HepG2 (cell line): Measurements from ENCODE around the gene FASTK. TPM values are rescaled to one million over a fixed set of nuclear protein-coding genes. Genes with fewer than 3 reads are reported as not detected.
A peak's percentile ranks its signal among the peaks of the same experiment; 100 is the strongest.

Source experiments
- BCL6 ChIP-seq: IDR thresholded peaks from 2 replicates; pipeline ENCODE4 v1.6.1; 2016; ENCODE audit warnings: missing genetic modification reagents, missing compliant biosample characterization
- DMAP1 ChIP-seq: IDR thresholded peaks from 2 replicates; pipeline ENCODE4 v1.6.1; 2016
- FOSL2 ChIP-seq: sonication (generic); formaldehyde crosslinking; IDR thresholded peaks from 2 replicates; pipeline ENCODE4 v1.4.0; 2020; ENCODE audit warnings: missing genetic modification reagents
- FOXO1 ChIP-seq: sonication (generic); formaldehyde crosslinking; IDR thresholded peaks from 2 replicates; pipeline ENCODE4 v1.4.0; 2020; ENCODE audit warnings: missing genetic modification reagents
- GABPA ChIP-seq, 2 experiments: IDR thresholded peaks; 2 replicates each; pipeline ENCODE4 v1.6.1; 2011 to 2016; ENCODE audit warnings: low read depth in 2 of 2, low read length in 1 of 2, missing biosample characterization in 1 of 2, missing genetic modification characterization in 1 of 2
- KLF16 ChIP-seq, 2 experiments: sonication (generic) in 1 of 2; formaldehyde crosslinking in 1 of 2; IDR thresholded peaks; 2 replicates each; pipeline versions ENCODE4 v1.6.1 to v1.8.0; 2016 to 2023; ENCODE audit warnings: missing genetic modification reagents in 2 of 2, missing compliant biosample characterization in 1 of 2
- MXD3 ChIP-seq: IDR thresholded peaks from 2 replicates; pipeline ENCODE4 v1.6.1; 2016; ENCODE audit warnings: mild to moderate bottlenecking, missing biosample characterization, missing genetic modification reagents
- NONO ChIP-seq, 2 experiments: fragments of 450-650 bp in 1 of 2; sonication (generic) in 1 of 2; formaldehyde crosslinking in 1 of 2; IDR thresholded peaks in 1 of 2; conservative IDR thresholded peaks in 1 of 2; 2 replicates each; pipeline versions ENCODE4 v1.6.1 to v1.8.0; 2017 to 2022; ENCODE audit warnings: mild to moderate bottlenecking in 1 of 2, missing genetic modification reagents in 1 of 2, moderate library complexity in 1 of 2
- NR2F2 ChIP-seq: IDR thresholded peaks from 2 replicates; pipeline ENCODE4 v1.6.1; 2012; ENCODE audit warnings: low read depth, inconsistent platforms, borderline replicate concordance
- RBM39 ChIP-seq: fragments of 200-400 bp; formaldehyde crosslinking; IDR thresholded peaks from one replicate; pipeline ENCODE4 v1.6.1; 2018; ENCODE audit warnings: antibody characterized with exemption, mild to moderate bottlenecking, low read depth, low read length; ENCODE audit not compliant: poor library complexity, severe bottlenecking
- TBL1XR1 ChIP-seq: fragments of 150-350 bp; IDR thresholded peaks from 2 replicates; pipeline ENCODE4 v1.6.1; 2014; ENCODE audit warnings: borderline replicate concordance, low read length; ENCODE audit not compliant: partially characterized antibody
- YEATS2 ChIP-seq: sonication (generic); formaldehyde crosslinking; IDR thresholded peaks from 2 replicates; pipeline ENCODE4 v1.4.0; 2020; ENCODE audit warnings: missing genetic modification reagents, borderline replicate concordance
- ZFY ChIP-seq: sonication (generic); formaldehyde crosslinking; IDR thresholded peaks from 2 replicates; pipeline ENCODE4 v1.4.0; 2020; ENCODE audit warnings: missing genetic modification reagents
- ZNF251 ChIP-seq: sonication (generic); formaldehyde crosslinking; IDR thresholded peaks from 2 replicates; pipeline ENCODE4 v1.9.0; 2021; ENCODE audit warnings: mild to moderate bottlenecking, missing genetic modification reagents
- ZNF33B ChIP-seq: sonication (generic); formaldehyde crosslinking; IDR thresholded peaks from 2 replicates; pipeline ENCODE4 v1.5.1; 2020; ENCODE audit warnings: mild to moderate bottlenecking, missing genetic modification reagents
- ZNF343 ChIP-seq: sonication (generic); formaldehyde crosslinking; IDR thresholded peaks from 2 replicates; pipeline ENCODE4 v1.4.0; 2020; ENCODE audit warnings: mild to moderate bottlenecking, missing genetic modification reagents
- ZNF468 ChIP-seq: sonication (generic); formaldehyde crosslinking; IDR thresholded peaks from 2 replicates; pipeline ENCODE4 v1.8.0; 2022; ENCODE audit warnings: mild to moderate bottlenecking, moderate library complexity, missing genetic modification reagents
- ZNF556 ChIP-seq: sonication (generic); formaldehyde crosslinking; IDR thresholded peaks from 2 replicates; pipeline ENCODE4 v1.4.0; 2020; ENCODE audit warnings: mild to moderate bottlenecking, missing genetic modification reagents, borderline replicate concordance
- ZNF569 ChIP-seq: sonication (generic); formaldehyde crosslinking; IDR thresholded peaks from 2 replicates; pipeline ENCODE4 v1.5.0; 2020; ENCODE audit warnings: mild to moderate bottlenecking, missing genetic modification reagents, moderate library complexity, borderline replicate concordance
- ZNF687 ChIP-seq: sonication (generic); formaldehyde crosslinking; IDR thresholded peaks from 2 replicates; pipeline ENCODE4 v1.5.1; 2020; ENCODE audit warnings: mild to moderate bottlenecking, missing genetic modification reagents, moderate library complexity
- ZSCAN31 ChIP-seq: sonication (generic); formaldehyde crosslinking; IDR thresholded peaks from 2 replicates; pipeline ENCODE4 v1.5.0; 2020; ENCODE audit warnings: low read depth, mild to moderate bottlenecking, missing genetic modification reagents
- polyA plus RNA-seq, 8 experiments: library from polyadenylated mRNA; depleted of rRNA in 3 of 8; stranded (reverse) in 7 of 8; unstranded in 1 of 8; fragments of >200 nt; fragmentation: Illumina TruSeq in 4 of 8; extraction: Trizol in 4 of 8; gene quantifications; 2 replicates each; pipeline versions ENCODE4 v1.2.1 to v1.2.3, GENCODE V29; 2011 to 2016; ENCODE audit warnings: low read depth in 4 of 8, missing spikeins in 1 of 8, mixed read lengths in 1 of 8; ENCODE audit not compliant: insufficient read depth in 1 of 8
- total RNA-seq, 5 experiments: library from RNA; depleted of rRNA; stranded (reverse); fragments of >200 nt; fragmentation: Illumina TruSeq; extraction: Trizol; gene quantifications; 2 replicates each; pipeline ENCODE4 v1.2.3, GENCODE V29; 2016; ENCODE audit warnings: low read depth in 1 of 5

Gene FASTK
- total and polyA plus RNA-seq, 2 of the 13 experiments (the other 11 are each of a cell fraction or from before 2014, with no cell fraction given), result 52.9 to 55.7 TPM

GRCh38 chr7:151080522-151081169, at the start of gene FASTK (continued):
- TF ChIP-seq ZNF468 (CRISPR knock-in tag), result 0 out of 2 replicates have a peak, but pooled peaks have one; percentile 4
- peak; percentile 78 for TF ChIP-seq RBM39
- TF ChIP-seq MXD3 (CRISPR knock-in tag), result peak; percentile 29; the same call in 1 of the 2 replicates
- TF ChIP-seq BCL6 (CRISPR knock-in tag), result 0 out of 2 replicates have a peak, but pooled peaks have one; percentile 15
- TF ChIP-seq ZNF687 (CRISPR knock-in tag), result peak; percentile 83
- TF ChIP-seq DMAP1 (CRISPR knock-in tag), result peak; percentile 79; the same call in 1 of the 2 replicates
- peak; percentile 28 for TF ChIP-seq TBL1XR1
- TF ChIP-seq NR2F2, result no peak
- TF ChIP-seq ZNF343 (CRISPR knock-in tag), result peak; percentile 82; the same call in 1 of the 2 replicates
- peak; percentile 36; the same call in 1 of the 2 replicates for TF ChIP-seq YEATS2 (CRISPR knock-in tag)
- no peak for TF ChIP-seq FOXO1 (CRISPR knock-in tag)
- TF ChIP-seq GABPA (IDR thresholded peaks at IDR 0.05; ENCODE audit: low read depth, low read length), result no peak
- TF ChIP-seq GABPA (CRISPR knock-in tag; IDR thresholded peaks at IDR 0.05; ENCODE audit: low read depth), result peak; percentile 40; the same call in 1 of the 2 replicates
- TF ChIP-seq ZFY, result peak; percentile 93
- no peak for TF ChIP-seq NONO (IDR thresholded peaks at IDR 0.05)
- TF ChIP-seq NONO (CRISPR knock-in tag; conservative IDR thresholded peaks at IDR 0.05), result peak; percentile 81
- TF ChIP-seq ZNF556 (CRISPR knock-in tag), result peak; percentile 32; the same call in 1 of the 2 replicates
- TF ChIP-seq ZNF33B (CRISPR knock-in tag), result peak; percentile 70; the same call in 1 of the 2 replicates
- peak; percentile 42; the same call in 1 of the 2 replicates for TF ChIP-seq ZSCAN31 (CRISPR knock-in tag)
- TF ChIP-seq FOSL2 (CRISPR knock-in tag), result 0 out of 2 replicates have a peak, but pooled peaks have one; percentile 8
- no peak for TF ChIP-seq ZNF251 (CRISPR knock-in tag)
- TF ChIP-seq ZNF569 (CRISPR knock-in tag), result 0 out of 2 replicates have a peak, but pooled peaks have one; percentile 47
- no peak; a peak in 1 of 4 replicates for TF ChIP-seq KLF16 (CRISPR knock-in tag; IDR thresholded peaks at IDR 0.05)
